HT1080 (cell line): ENCODE data around the gene ZBTB16. TPM values are rescaled to one million over a fixed set of nuclear protein-coding genes. Genes with fewer than 3 reads are reported as not detected.

Experiments used
- DNase-seq: peaks from one replicate; pipeline ENCODE4 v3.0.0-alpha.2; 2015; ENCODE audit warnings: low read depth
- total RNA-seq: library from RNA; depleted of rRNA; stranded (reverse); fragments of >200 nt; shearing (Covaris generic); gene quantifications from 2 replicates; pipeline ENCODE4 v1.2.3, GENCODE V29; 2014

The ZBTB16 gene
- total RNA-seq, 1 experiment from 2014 or later: not detected

GRCh38 chr11:114130115-114130576, 70.6 kb downstream of the ZBTB16 start:
- no peak for DNase-seq

- DNase-seq: no peak
Measured at GRCh38 chr11:114130629-114131277, 71.2 kb downstream of the ZBTB16 start.

GRCh38 chr11:114131461-114131864, 72.0 kb downstream of the ZBTB16 start:
- no peak for DNase-seq

GRCh38 chr11:114132417-114132816, 72.9 kb downstream of the ZBTB16 start:
- no peak for DNase-seq

GRCh38 chr11:114132944-114133394, 73.5 kb downstream of the ZBTB16 start:
- DNase-seq: no peak

GRCh38 chr11:114133548-114134329, 74.2 kb downstream of the ZBTB16 start:
- DNase-seq: no peak

- no peak for DNase-seq
Measured at GRCh38 chr11:114134870-114135269, 75.4 kb downstream of the ZBTB16 start.

- DNase-seq: no peak
Measured at GRCh38 chr11:114135737-114136151, 76.2 kb downstream of the ZBTB16 start.

- DNase-seq: no peak
Measured at GRCh38 chr11:114136686-114137640, 77.5 kb downstream of the ZBTB16 start.

GRCh38 chr11:114137838-114138237, 78.3 kb downstream of the ZBTB16 start:
- DNase-seq: no peak

- DNase-seq: no peak
Measured at GRCh38 chr11:114138411-114138810, 78.9 kb downstream of the ZBTB16 start.

- DNase-seq: no peak
Measured at GRCh38 chr11:114140826-114141225, 81.3 kb downstream of the ZBTB16 start.

- no peak for DNase-seq
Measured at GRCh38 chr11:114141863-114142580, 82.5 kb downstream of the ZBTB16 start.

GRCh38 chr11:114142707-114143106, 83.2 kb downstream of the ZBTB16 start:
- DNase-seq: no peak

GRCh38 chr11:114145166-114145775, 85.8 kb downstream of the ZBTB16 start:
- no peak for DNase-seq

- DNase-seq: no peak
Measured at GRCh38 chr11:114147375-114148012, 88.0 kb downstream of the ZBTB16 start.

GRCh38 chr11:114148013-114148382, 88.5 kb downstream of the ZBTB16 start:
- no peak for DNase-seq

GRCh38 chr11:114149689-114150407, 90.3 kb downstream of the ZBTB16 start:
- DNase-seq: no peak

GRCh38 chr11:114150671-114151070, 91.2 kb downstream of the ZBTB16 start:
- no peak for DNase-seq
